HepG2 (cell line): ENCODE results near the gene ZNF524. TPM values are rescaled to one million over a fixed set of nuclear protein-coding genes. Genes with fewer than 3 reads are reported as not detected.
A peak's percentile ranks its signal among the peaks of the same experiment; 100 is the strongest.

Source experiments
- FOXA1 ChIP-seq, 2 experiments: fragments of 450-650 bp in 1 of 2; sonication (generic) in 1 of 2; formaldehyde crosslinking in 1 of 2; IDR thresholded peaks; 2 replicates each; pipeline versions ENCODE4 v1.4.0 to v1.6.1; 2016 to 2020; ENCODE audit warnings: missing genetic modification reagents in 1 of 2
- IRF9 ChIP-seq: sonication (generic); formaldehyde crosslinking; IDR thresholded peaks from 2 replicates; pipeline ENCODE4 v1.8.0; 2022; ENCODE audit warnings: missing genetic modification reagents, mild to moderate bottlenecking, borderline replicate concordance
- POGZ ChIP-seq: sonication (generic); formaldehyde crosslinking; IDR thresholded peaks from 2 replicates; pipeline ENCODE4 v1.4.0; 2020; ENCODE audit warnings: mild to moderate bottlenecking, missing genetic modification reagents
- SIN3A ChIP-seq: IDR thresholded peaks from 2 replicates; pipeline ENCODE4 v1.6.1; 2011; ENCODE audit warnings: low read depth, mild to moderate bottlenecking, control low read depth, low read length, borderline replicate concordance
- USF2 ChIP-seq, 2 experiments: sonication (generic) in 1 of 2; formaldehyde crosslinking in 1 of 2; IDR thresholded peaks; 2 replicates each; pipeline versions ENCODE4 v1.5.1 to v1.6.1; 2011 to 2020; ENCODE audit warnings: borderline replicate concordance in 1 of 2, low read depth in 1 of 2, low read length in 1 of 2, mild to moderate bottlenecking in 1 of 2, missing genetic modification reagents in 1 of 2, moderate library complexity in 1 of 2
- ZBTB40 ChIP-seq, 2 experiments: fragments of 450-650 bp in 1 of 2; sonication (generic) in 1 of 2; formaldehyde crosslinking in 1 of 2; IDR thresholded peaks; 2 replicates each; pipeline versions ENCODE4 v1.6.1 to v1.8.0; 2016 to 2022; ENCODE audit warnings: antibody characterized with exemption in 1 of 2, mild to moderate bottlenecking in 1 of 2, missing genetic modification reagents in 1 of 2
- ZC3H13 ChIP-seq: sonication (generic); formaldehyde crosslinking; IDR thresholded peaks from 2 replicates; pipeline ENCODE4 v1.8.1; 2023; ENCODE audit warnings: mild to moderate bottlenecking, missing genetic modification reagents, moderate library complexity
- ZFYVE20 ChIP-seq: sonication (generic); formaldehyde crosslinking; IDR thresholded peaks from 2 replicates; pipeline ENCODE4 v1.8.0; 2023; ENCODE audit warnings: low read depth, mild to moderate bottlenecking, moderate library complexity, missing genetic modification reagents, borderline replicate concordance
- ZNF576 ChIP-seq: sonication (generic); formaldehyde crosslinking; IDR thresholded peaks from 2 replicates; pipeline ENCODE4 v1.4.0; 2020; ENCODE audit warnings: mild to moderate bottlenecking, missing genetic modification reagents
- ZNF878 ChIP-seq: sonication (generic); formaldehyde crosslinking; IDR thresholded peaks from 2 replicates; pipeline ENCODE4 v1.8.1; 2023; ENCODE audit warnings: mild to moderate bottlenecking, missing genetic modification reagents, moderate library complexity
- polyA plus RNA-seq, 8 experiments: library from polyadenylated mRNA; depleted of rRNA in 3 of 8; stranded (reverse) in 7 of 8; unstranded in 1 of 8; fragments of >200 nt; fragmentation: Illumina TruSeq in 4 of 8; extraction: Trizol in 4 of 8; gene quantifications; 2 replicates each; pipeline versions ENCODE4 v1.2.1 to v1.2.3, GENCODE V29; 2011 to 2016; ENCODE audit warnings: low read depth in 4 of 8, missing spikeins in 1 of 8, mixed read lengths in 1 of 8; ENCODE audit not compliant: insufficient read depth in 1 of 8
- total RNA-seq, 5 experiments: library from RNA; depleted of rRNA; stranded (reverse); fragments of >200 nt; fragmentation: Illumina TruSeq; extraction: Trizol; gene quantifications; 2 replicates each; pipeline ENCODE4 v1.2.3, GENCODE V29; 2016; ENCODE audit warnings: low read depth in 1 of 5
- TF ChIP-seq, protein P1 (sequence below): sonication (generic); formaldehyde crosslinking; IDR thresholded peaks from 2 replicates; pipeline ENCODE4 v1.4.0; 2020; ENCODE audit warnings: missing genetic modification reagents
- TF ChIP-seq, protein P2 (sequence below): IDR thresholded peaks from 2 replicates; pipeline ENCODE4 v1.6.1; 2016; ENCODE audit warnings: low read depth, control low read depth

Gene ZNF524
- total and polyA plus RNA-seq, 2 of the 13 experiments (the other 11 are each of a cell fraction or from before 2014, with no cell fraction given): 3.2 to 4.6 TPM

- TF ChIP-seq ZBTB40 (IDR thresholded peaks at IDR 0.05): no peak
- no peak for TF ChIP-seq ZBTB40 (CRISPR knock-in tag; IDR thresholded peaks at IDR 0.05)
- TF ChIP-seq ZNF576 (CRISPR knock-in tag): no peak
- TF ChIP-seq, protein P1, sequence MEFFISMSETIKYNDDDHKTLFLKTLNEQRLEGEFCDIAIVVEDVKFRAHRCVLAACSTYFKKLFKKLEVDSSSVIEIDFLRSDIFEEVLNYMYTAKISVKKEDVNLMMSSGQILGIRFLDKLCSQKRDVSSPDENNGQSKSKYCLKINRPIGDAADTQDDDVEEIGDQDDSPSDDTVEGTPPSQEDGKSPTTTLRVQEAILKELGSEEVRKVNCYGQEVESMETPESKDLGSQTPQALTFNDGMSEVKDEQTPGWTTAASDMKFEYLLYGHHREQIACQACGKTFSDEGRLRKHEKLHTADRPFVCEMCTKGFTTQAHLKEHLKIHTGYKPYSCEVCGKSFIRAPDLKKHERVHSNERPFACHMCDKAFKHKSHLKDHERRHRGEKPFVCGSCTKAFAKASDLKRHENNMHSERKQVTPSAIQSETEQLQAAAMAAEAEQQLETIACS (CRISPR knock-in tag): no peak
- TF ChIP-seq FOXA1 (IDR thresholded peaks at IDR 0.05): no peak
- TF ChIP-seq FOXA1 (CRISPR knock-in tag; IDR thresholded peaks at IDR 0.05): no peak; the same call in 1 of the 2 replicates
- no peak for TF ChIP-seq USF2 (IDR thresholded peaks at IDR 0.05; ENCODE audit: low read depth, low read length)
- TF ChIP-seq USF2 (CRISPR knock-in tag; IDR thresholded peaks at IDR 0.05; ENCODE audit: borderline replicate concordance): no peak
- no peak for TF ChIP-seq ZFYVE20 (CRISPR knock-in tag)
- TF ChIP-seq, protein P2, sequence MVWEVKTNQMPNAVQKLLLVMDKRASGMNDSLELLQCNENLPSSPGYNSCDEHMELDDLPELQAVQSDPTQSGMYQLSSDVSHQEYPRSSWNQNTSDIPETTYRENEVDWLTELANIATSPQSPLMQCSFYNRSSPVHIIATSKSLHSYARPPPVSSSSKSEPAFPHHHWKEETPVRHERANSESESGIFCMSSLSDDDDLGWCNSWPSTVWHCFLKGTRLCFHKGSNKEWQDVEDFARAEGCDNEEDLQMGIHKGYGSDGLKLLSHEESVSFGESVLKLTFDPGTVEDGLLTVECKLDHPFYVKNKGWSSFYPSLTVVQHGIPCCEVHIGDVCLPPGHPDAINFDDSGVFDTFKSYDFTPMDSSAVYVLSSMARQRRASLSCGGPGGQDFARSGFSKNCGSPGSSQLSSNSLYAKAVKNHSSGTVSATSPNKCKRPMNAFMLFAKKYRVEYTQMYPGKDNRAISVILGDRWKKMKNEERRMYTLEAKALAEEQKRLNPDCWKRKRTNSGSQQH (CRISPR knock-in tag): no peak
- TF ChIP-seq ZNF878 (CRISPR knock-in tag): no peak
- TF ChIP-seq IRF9 (CRISPR knock-in tag): no peak
- TF ChIP-seq SIN3A: no peak
- peak; percentile 57; the same call in 1 of the 2 replicates for TF ChIP-seq ZC3H13 (CRISPR knock-in tag)
- peak; percentile 62; the same call in 1 of the 2 replicates for TF ChIP-seq POGZ (CRISPR knock-in tag)
Observed at GRCh38 chr19:55638864-55639359, 38.8 kb downstream of the ZNF524 start (continued).
